ENCODE results near the gene AFF1.

AFF1 gene

GRCh38 chr4:86919561-86920223 is 15.1 kb upstream of the AFF1 start:
- DNase-seq (ENCODE audit: low read depth in 2 of 2) = no peak

DNA sequence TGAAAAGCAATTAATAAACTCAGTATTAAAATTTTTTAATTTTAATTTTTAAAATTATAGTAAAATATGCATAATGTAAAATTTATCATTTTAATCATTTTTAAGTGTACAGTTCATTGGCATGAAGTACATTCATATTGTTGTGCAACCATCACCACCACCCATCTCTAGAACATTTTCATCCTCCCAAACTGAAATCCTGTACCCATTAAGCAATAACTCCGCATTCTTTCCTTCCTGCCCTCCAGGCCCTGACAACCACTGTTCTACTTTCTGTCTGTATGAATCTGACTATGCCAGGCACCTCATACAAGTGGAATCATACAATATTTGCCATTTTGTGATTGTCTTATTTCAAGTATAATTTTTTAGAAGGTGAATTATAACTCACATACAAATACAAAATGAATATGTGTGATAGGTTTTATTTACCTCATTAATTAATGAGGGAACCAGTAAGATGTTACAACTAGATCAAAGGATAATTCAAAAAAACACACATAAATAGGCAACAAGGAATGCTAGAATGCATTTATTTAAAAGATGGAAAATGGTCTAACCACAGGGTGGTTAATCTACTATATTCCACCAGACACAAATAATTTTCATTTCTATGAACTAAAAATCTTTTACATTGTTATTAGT is 13.1 kb upstream of the AFF1 start:
- DNase-seq (ENCODE audit: low read depth in 2 of 2) = no peak

GRCh38 chr4:86924811-86925210 is 10.0 kb upstream of the AFF1 start:
- DNase-seq (ENCODE audit: low read depth in 2 of 2) = no peak

GRCh38 chr4:86926435-86927086 is 8.2 kb upstream of the AFF1 start:
- no peak for DNase-seq (ENCODE audit: low read depth in 2 of 2)

- peak in 1 of 2 donors; percentile 16 for DNase-seq (ENCODE audit: low read depth in 2 of 2)
Measured at GRCh38 chr4:86927843-86928395, 6.9 kb upstream of the AFF1 start.

- DNase-seq (ENCODE audit: low read depth in 2 of 2) = no peak
Measured at GRCh38 chr4:86928400-86929255, 6.2 kb upstream of the AFF1 start.

- no peak for DNase-seq (ENCODE audit: low read depth in 2 of 2)
Measured at GRCh38 chr4:86934147-86934770, 552 bp upstream of the AFF1 start.

- DNase-seq (ENCODE audit: low read depth in 2 of 2) = no peak
Measured at GRCh38 chr4:86935566-86935852, 698 bp downstream of the AFF1 start.

DNA sequence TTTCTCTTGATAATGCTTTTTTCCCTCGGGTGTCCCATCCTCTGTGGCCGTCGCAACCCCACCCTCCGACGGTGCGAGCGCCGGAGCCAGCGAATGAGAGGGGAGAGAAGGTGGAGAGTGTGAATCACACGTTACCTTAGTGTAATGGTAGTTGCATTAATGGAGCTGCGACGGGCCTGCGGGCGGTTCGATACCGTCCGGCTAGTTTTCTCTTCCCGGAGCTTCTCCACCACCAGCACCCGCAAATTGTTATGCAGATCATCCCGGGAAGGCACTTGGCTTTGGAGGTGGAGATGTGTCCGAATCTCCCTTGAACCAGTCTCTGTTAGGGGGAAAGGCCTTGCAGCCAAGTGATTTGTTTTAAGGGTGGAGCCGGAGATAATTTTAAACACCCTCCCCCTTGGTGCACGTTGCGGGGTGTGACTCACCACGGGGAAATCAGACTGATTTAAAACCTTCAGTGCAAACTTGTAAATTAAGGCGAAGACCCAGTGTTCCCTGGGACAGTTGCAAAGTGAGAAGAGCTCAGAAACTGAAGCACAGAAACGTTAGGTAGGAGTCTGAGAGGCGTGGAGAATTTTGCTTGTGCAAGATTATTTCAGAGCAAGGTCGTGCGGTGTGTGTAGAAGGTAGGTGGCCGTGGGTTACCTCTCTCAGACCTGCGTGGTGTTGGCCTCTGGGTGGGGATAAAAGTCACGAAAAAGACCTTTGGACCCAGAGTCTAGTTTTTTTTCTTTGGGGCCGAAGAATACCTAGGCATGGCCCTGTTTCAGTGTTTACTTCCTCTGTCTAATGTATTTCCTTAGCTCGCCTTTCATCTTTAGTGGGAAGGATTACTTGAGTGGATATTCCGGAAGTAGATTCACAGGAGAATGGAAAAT is 1.3 kb downstream of the AFF1 start:
- DNase-seq (ENCODE audit: low read depth in 2 of 2) = peak; percentile 70 to 72

GRCh38 chr4:86938771-86939520 is 4.1 kb downstream of the AFF1 start:
- DNase-seq (ENCODE audit: low read depth in 2 of 2) = no peak

DNA sequence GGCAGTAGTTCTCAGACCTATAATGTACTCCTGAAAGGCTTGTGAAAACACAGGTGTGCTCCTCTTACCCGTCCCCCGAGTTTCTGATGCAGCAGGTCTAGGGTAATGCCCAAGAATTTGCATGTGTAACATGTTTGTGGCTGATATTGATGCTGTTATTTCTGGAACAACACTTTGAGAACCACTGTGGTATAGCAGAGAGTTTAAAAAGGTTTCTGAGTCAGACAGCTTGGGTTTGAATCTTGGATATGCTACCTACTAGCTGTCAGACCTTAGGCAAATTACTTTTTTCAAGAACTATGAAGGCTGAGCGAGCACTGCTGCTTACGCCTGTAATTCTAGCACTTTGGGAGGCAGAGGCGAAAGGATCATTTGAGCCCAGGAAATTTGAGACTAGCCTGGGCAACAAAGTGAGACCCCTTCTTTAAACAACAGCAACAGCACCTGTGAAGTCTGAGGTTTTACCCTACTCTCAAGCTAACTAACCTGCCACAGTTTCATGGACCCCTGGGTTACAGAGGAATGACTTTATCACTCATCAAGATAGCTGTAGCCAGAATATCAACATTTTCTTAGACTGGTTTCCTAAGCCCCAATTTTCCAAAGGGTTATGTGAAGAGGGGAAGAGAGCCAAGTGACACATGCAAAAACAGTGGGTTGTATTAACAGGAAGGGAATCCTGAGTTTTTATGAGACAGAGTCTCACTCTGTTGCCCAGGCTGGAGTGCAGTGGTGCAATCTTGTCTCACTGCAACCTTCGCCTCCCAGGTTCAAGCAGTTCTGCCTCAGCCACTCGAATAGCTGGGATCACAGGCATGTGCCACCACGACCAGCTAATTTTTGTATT is 5.1 kb downstream of the AFF1 start:
- no peak for DNase-seq (ENCODE audit: low read depth in 2 of 2)

DNA sequence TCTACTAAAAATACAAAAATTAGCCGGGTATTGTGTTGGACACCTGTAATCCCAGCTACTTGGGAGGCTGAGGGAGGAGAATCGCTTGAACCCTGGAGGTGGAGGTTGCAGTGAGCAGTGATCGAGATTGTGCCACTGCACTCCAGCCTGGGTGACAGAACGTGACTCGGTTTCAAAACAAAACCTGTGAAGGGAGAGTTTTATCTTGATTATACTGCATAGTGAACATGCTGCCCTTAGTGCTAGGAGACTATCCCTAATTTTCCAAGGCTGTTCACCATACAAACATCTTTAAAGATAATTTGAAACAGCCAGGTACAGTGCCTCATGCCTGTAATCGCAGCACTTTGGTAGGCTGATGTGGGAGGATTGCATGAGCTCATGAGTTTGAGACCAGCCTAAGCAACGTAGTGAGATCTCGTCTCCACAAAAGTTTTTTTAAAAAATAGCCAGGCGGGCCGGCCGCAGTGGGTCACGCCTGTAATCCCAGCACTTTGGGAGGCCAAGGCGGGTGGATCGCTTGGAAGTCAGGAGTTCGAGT is 6.2 kb downstream of the AFF1 start:
- DNase-seq (ENCODE audit: low read depth in 2 of 2) = no peak

- no peak for DNase-seq (ENCODE audit: low read depth in 2 of 2)
Measured at GRCh38 chr4:86942185-86942666, 7.4 kb downstream of the AFF1 start.

DNA sequence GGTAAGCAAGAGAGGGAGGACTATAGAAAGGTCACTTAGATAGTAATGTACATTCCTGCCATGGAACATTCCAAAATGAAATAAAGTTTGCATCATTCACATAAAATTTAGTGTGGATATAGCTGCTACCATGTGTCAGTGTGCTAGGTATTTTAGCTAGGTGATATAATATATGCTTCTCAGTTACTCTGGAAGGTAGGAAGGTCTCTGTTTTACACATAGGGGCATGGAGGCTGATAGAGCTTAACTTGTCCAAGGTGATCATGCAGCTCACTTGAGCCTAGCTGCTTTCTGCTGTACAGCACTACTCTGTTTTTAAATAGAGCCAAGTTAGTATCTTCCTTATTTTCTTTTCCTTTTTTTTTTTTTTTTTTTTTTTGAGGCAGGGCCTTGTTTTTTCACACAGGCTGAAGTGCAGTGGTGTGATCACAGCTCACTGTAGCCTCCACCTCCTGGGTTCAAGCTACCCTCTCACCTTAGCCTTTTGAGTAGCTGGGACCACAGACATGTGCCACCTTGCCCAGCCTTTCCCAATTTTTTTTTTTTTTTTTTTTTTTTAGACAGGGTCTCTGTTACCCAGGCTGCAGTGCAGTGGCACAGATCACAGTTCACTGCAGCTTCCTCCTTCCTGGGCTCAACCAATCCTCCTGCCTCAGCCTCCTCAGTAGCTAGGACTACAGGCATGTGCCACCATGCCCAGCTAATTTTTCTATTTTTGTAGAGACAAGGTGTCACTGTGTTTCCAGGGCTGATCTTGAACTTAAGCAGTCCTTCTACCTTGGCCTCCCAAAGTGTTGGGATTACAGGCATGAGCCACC is 10.4 kb downstream of the AFF1 start:
- DNase-seq (ENCODE audit: low read depth in 2 of 2) = no peak

GRCh38 chr4:86946868-86947500 is 12.2 kb downstream of the AFF1 start:
- DNase-seq (ENCODE audit: low read depth in 2 of 2) = no peak

GRCh38 chr4:86947501-86948120 is 12.8 kb downstream of the AFF1 start:
- no peak for DNase-seq (ENCODE audit: low read depth in 2 of 2)

- no peak for DNase-seq (ENCODE audit: low read depth in 2 of 2)
Measured at GRCh38 chr4:86948276-86948675, 13.5 kb downstream of the AFF1 start.

Data from stimulated activated CD4-positive, alpha-beta T cell treated with anti-CD3 and anti-CD28 coated beads, Interleukin-15, amount 100 ng/mL, for 48 hours (primary cell).